PC-9 (cell line): ENCODE results near the gene ARFGAP3. TPM values are rescaled to one million over a fixed set of nuclear protein-coding genes. Genes with fewer than 3 reads are reported as not detected.

Experiments
- BruUV-seq: library from RNA; stranded (reverse); fragments of 400-500 nt; replicated peaks from 2 replicates; lab custom pipeline; 2021; lab: Mats Ljungman, UMichigan
- CTCF ChIA-PET: fragments of 300-600 bp; sonication (Branson Sonifier 250); formaldehyde crosslinking; loops from one replicate; lab custom pipeline; 2022; ENCODE audit warnings: antibody characterized with exemption; lab: Charles Lee
- POLR2A ChIA-PET: fragments of 300-600 bp; sonication (Branson Sonifier 250); formaldehyde crosslinking; loops from one replicate; lab custom pipeline; 2022; ENCODE audit warnings: antibody characterized with exemption; ENCODE audit not compliant: unreplicated experiment; lab: Charles Lee
- DNase-seq, 2 experiments: peaks; one replicate each; pipeline versions ENCODE4 v3.0.0 to v3.0.0-alpha.2; 2015 to 2022; ENCODE audit warnings: mixed read lengths in 1 of 2
- H2AFZ ChIP-seq: fragments of 200-600 bp; sonication (generic); 2 replicates; pipeline ENCODE4 v1.8.1; 2017; ENCODE audit warnings: antibody characterized with exemption
- H3F3A ChIP-seq: fragments of 200-600 bp; sonication (generic); 2 replicates; pipeline ENCODE4 v1.8.1; 2017; ENCODE audit warnings: antibody characterized with exemption, mild to moderate bottlenecking, low read depth; ENCODE audit not compliant: insufficient read depth
- H3K27ac ChIP-seq: fragments of 200-600 bp; sonication (generic); 2 replicates; pipeline ENCODE4 v1.6.1; 2016; ENCODE audit warnings: mixed run types
- H3K27me3 ChIP-seq: fragments of 200-600 bp; sonication (generic); 2 replicates; pipeline ENCODE4 v1.6.1; 2016; ENCODE audit warnings: low read depth, mixed run types; ENCODE audit not compliant: insufficient read depth
- H3K36me3 ChIP-seq: fragments of 200-600 bp; sonication (generic); 2 replicates; pipeline ENCODE4 v1.6.1; 2016; ENCODE audit warnings: low read depth, mixed run types
- H3K4me1 ChIP-seq: fragments of 200-600 bp; sonication (generic); replicated peaks from 2 replicates; pipeline ENCODE4 v1.6.1; 2016; ENCODE audit warnings: mixed run types; ENCODE audit not compliant: insufficient read depth
- H3K4me2 ChIP-seq: fragments of 200-600 bp; sonication (generic); 2 replicates; pipeline ENCODE4 v1.6.1; 2017; ENCODE audit warnings: mixed run types
- H3K4me3 ChIP-seq: fragments of 200-600 bp; sonication (generic); 2 replicates; pipeline ENCODE4 v1.6.1; 2016; ENCODE audit warnings: mixed run types
- H3K79me2 ChIP-seq: fragments of 200-600 bp; sonication (generic); 2 replicates; pipeline ENCODE4 v1.6.1; 2017; ENCODE audit warnings: low read depth, mixed run types
- H3K9me2 ChIP-seq: fragments of 200-600 bp; sonication (generic); 2 replicates; pipeline ENCODE4 v1.8.1; 2017; ENCODE audit warnings: mild to moderate bottlenecking; ENCODE audit not compliant: insufficient read depth
- H3K9me3 ChIP-seq: fragments of 200-600 bp; sonication (generic); 2 replicates; pipeline ENCODE4 v1.8.1; 2016; ENCODE audit warnings: low read depth; ENCODE audit not compliant: insufficient read depth
- H4K20me1 ChIP-seq: fragments of 200-600 bp; sonication (generic); 2 replicates; pipeline ENCODE4 v1.8.1; 2017; ENCODE audit not compliant: insufficient read depth
- CTCF ChIP-seq: fragments of 200-600 bp; sonication (generic); conservative IDR thresholded peaks from 2 replicates; pipeline ENCODE4 v1.6.1; 2017; ENCODE audit warnings: mixed run types, antibody characterized with exemption, mild to moderate bottlenecking, moderate library complexity
- EZH2 ChIP-seq: fragments of 200-600 bp; sonication (generic); IDR thresholded peaks from 2 replicates; pipeline ENCODE4 v1.8.0; 2017; ENCODE audit warnings: antibody characterized with exemption, low read depth
- intact Hi-C: fragments of 100-400 bp; cut with micrococcal nuclease; formaldehyde crosslinking; loops from one replicate; pipeline ENCODE4 v1.10.0; 2022; ENCODE audit not compliant: unreplicated experiment
- total RNA-seq: library from RNA; stranded (reverse); gene quantifications from 2 replicates; pipeline ENCODE4 v1.2.3, GENCODE V29; 2021

ARFGAP3 gene
- total RNA-seq, 1 experiment from 2014 or later = 29.1 TPM

GRCh38 chr22:42847110-42847509, 10.0 kb downstream of the ARFGAP3 start:
- intact Hi-C loops = no loop called here
- Histone ChIP-seq H4K20me1 (no peaks in the 10 kb centered on the region; the same call in 1 of the 2 replicates), H3K79me2 (peaks cover 34% of the 10 kb centered on the region)

GRCh38 chr22:42844756-42845155, 12.3 kb downstream of the ARFGAP3 start:
- no TSS peak for BruUV-seq
- intact Hi-C loops = no loop called here
- Histone ChIP-seq H2AFZ (no peak overlapping the region), H3K79me2 (peaks cover 13% of the 10 kb centered on the region; the same call in 1 of the 2 replicates), H4K20me1 (no peaks in the 10 kb centered on the region), H3K9me3 (no peaks in the 10 kb centered on the region), H3K9me2 (no peaks in the 10 kb centered on the region), H3K36me3 (peaks cover 11% of the 10 kb centered on the region; the same call in 1 of the 2 replicates), H3K4me2 (peak overlapping the region; percentile 54), H3F3A (peaks cover 22% of the 10 kb centered on the region), H3K4me1 (peaks cover 30% of the 10 kb centered on the region), H3K4me3 (no peak overlapping the region), H3K27me3 (no peaks in the 10 kb centered on the region), H3K27ac (peak overlapping the region; percentile 65)
- peak in 1 of 2 experiments; percentile 96 for DNase-seq
- no peak for TF ChIP-seq CTCF
- no peak for TF ChIP-seq EZH2
- ChIA-PET CTCF (no interaction called here), POLR2A (interaction anchor here (0.8 kb wide), 1 partner anchor 723 kb away, joined by 7 read pairs; no protein-coding TSS in a partner anchor)

More at GRCh38 chr22:42847110-42847509, 10.0 kb downstream of the ARFGAP3 start:
- CTCF ChIA-PET = interaction anchor here (0.6 kb wide), 1 partner anchor 279 kb away, joined by 6 read pairs; no protein-coding TSS in a partner anchor
- DNase-seq = no peak
- no peak overlapping the region for H3K27ac ChIP-seq
- no peaks in the 10 kb centered on the region for H3K27me3 ChIP-seq
- peaks cover 30% of the 10 kb centered on the region for H3K4me1 ChIP-seq
- BruUV-seq = no TSS peak
- H3K4me2 ChIP-seq = no peak overlapping the region
- POLR2A ChIA-PET = interaction anchor here (0.6 kb wide), 1 partner anchor 29 kb away, joined by 3 read pairs; no protein-coding TSS in a partner anchor
- no peaks in the 10 kb centered on the region for H3K9me3 ChIP-seq
- no peak for TF ChIP-seq EZH2
- no peak for TF ChIP-seq CTCF
- peaks cover 8% of the 10 kb centered on the region; the same call in 1 of the 2 replicates for H3K36me3 ChIP-seq
- H3K9me2 ChIP-seq = no peaks in the 10 kb centered on the region
- no peak overlapping the region for H2AFZ ChIP-seq
- H3K4me3 ChIP-seq = no peak overlapping the region
- peaks cover 22% of the 10 kb centered on the region for H3F3A ChIP-seq

- H3K4me3 ChIP-seq = no peak overlapping the region
- no peak for DNase-seq
- no peaks in the 10 kb centered on the region for H3K9me3 ChIP-seq
- peaks cover 30% of the 10 kb centered on the region for H3K4me1 ChIP-seq
- BruUV-seq = no TSS peak
- no peaks in the 10 kb centered on the region for H3K27me3 ChIP-seq
- no peak overlapping the region for H2AFZ ChIP-seq
- intact Hi-C loops = no loop called here
- no peak overlapping the region for H3K27ac ChIP-seq
- peaks cover 22% of the 10 kb centered on the region for H3F3A ChIP-seq
- TF ChIP-seq EZH2 (no peak), CTCF (no peak)
- no peaks in the 10 kb centered on the region for H3K9me2 ChIP-seq
- H3K36me3 ChIP-seq = peaks cover 11% of the 10 kb centered on the region; the same call in 1 of the 2 replicates
- CTCF ChIA-PET = interaction anchor here (0.7 kb wide), 1 partner anchor 452 kb away, joined by 7 read pairs; no protein-coding TSS in a partner anchor
- POLR2A ChIA-PET = no interaction called here
- H3K79me2 ChIP-seq = 0 out of 2 replicates have a peak, but pooled peaks cover 3% of the 10 kb centered on the region
- no peak overlapping the region for H3K4me2 ChIP-seq
- H4K20me1 ChIP-seq = no peaks in the 10 kb centered on the region
Measured at GRCh38 chr22:42842658-42843370, 14.3 kb downstream of the ARFGAP3 start.
